H9 (cell line): ENCODE results near the gene CERS6. TPM values are rescaled to one million over a fixed set of nuclear protein-coding genes. Genes with fewer than 3 reads are reported as not detected.

Experiments used
- DNase-seq: peaks from one replicate; pipeline ENCODE4 v3.0.0-alpha.2; 2017
- H2AFZ ChIP-seq: one replicate; pipeline ENCODE4 v1.6.1; 2013; ENCODE audit warnings: mild to moderate bottlenecking, low read length, control low read depth, moderate library complexity
- H2AK5ac ChIP-seq: 2 replicates; pipeline ENCODE4 v1.6.1; 2013; ENCODE audit warnings: low read length, control low read depth, mixed read lengths; ENCODE audit not compliant: insufficient read length
- H2BK120ac ChIP-seq: one replicate; pipeline ENCODE4 v1.6.1; 2013; ENCODE audit warnings: low read depth, mild to moderate bottlenecking, low read length, control low read depth, inconsistent platforms; ENCODE audit not compliant: poor library complexity, severe bottlenecking
- H2BK12ac ChIP-seq: 2 replicates; pipeline ENCODE4 v1.6.1; 2013; ENCODE audit warnings: low read length, control low read depth, mixed read lengths, low read depth; ENCODE audit not compliant: insufficient read length
- H2BK15ac ChIP-seq: 2 replicates; pipeline ENCODE4 v1.6.1; 2013; ENCODE audit warnings: low read depth, low read length, control low read depth
- H2BK20ac ChIP-seq: one replicate; pipeline ENCODE4 v1.6.1; 2013; ENCODE audit warnings: low read depth, mild to moderate bottlenecking, low read length, control low read depth, inconsistent platforms; ENCODE audit not compliant: poor library complexity, severe bottlenecking
- H2BK5ac ChIP-seq: 2 replicates; pipeline ENCODE4 v1.6.1; 2013; ENCODE audit warnings: low read length, control low read depth, mixed read lengths; ENCODE audit not compliant: insufficient read length
- H3K14ac ChIP-seq: 2 replicates; pipeline ENCODE4 v1.6.1; 2013; ENCODE audit warnings: low read length, control low read depth; ENCODE audit not compliant: insufficient read depth
- H3K18ac ChIP-seq: 2 replicates; pipeline ENCODE4 v1.6.1; 2013; ENCODE audit warnings: low read depth, mild to moderate bottlenecking, mixed read lengths, low read length, control low read depth; ENCODE audit not compliant: insufficient read length
- H3K23ac ChIP-seq: 2 replicates; pipeline ENCODE4 v1.6.1; 2013; ENCODE audit warnings: low read length, control low read depth, mixed read lengths, low read depth; ENCODE audit not compliant: insufficient read length
- H3K23me2 ChIP-seq: 2 replicates; pipeline ENCODE4 v1.6.1; 2013; ENCODE audit warnings: low read depth, mild to moderate bottlenecking, mixed read lengths, low read length, control low read depth; ENCODE audit not compliant: insufficient read length, poor library complexity, severe bottlenecking
- H3K27ac ChIP-seq: 2 replicates; pipeline ENCODE4 v1.5.1; 2013; ENCODE audit warnings: low read length, control low read depth, mixed read lengths, low read depth; ENCODE audit not compliant: insufficient read length
- H3K27me3 ChIP-seq: 2 replicates; pipeline ENCODE4 v1.6.1; 2013; ENCODE audit warnings: low read length, control low read depth, inconsistent platforms; ENCODE audit not compliant: insufficient read depth
- H3K4ac ChIP-seq: 2 replicates; pipeline ENCODE4 v1.6.1; 2013; ENCODE audit warnings: low read depth, mild to moderate bottlenecking, control low read depth, inconsistent platforms, low read length, moderate library complexity
- H3K4me1 ChIP-seq: 2 replicates; pipeline ENCODE4 v1.6.1; 2013; ENCODE audit warnings: low read length, control low read depth, inconsistent platforms; ENCODE audit not compliant: insufficient read depth
- H3K4me2 ChIP-seq: 2 replicates; pipeline ENCODE4 v1.6.1; 2013; ENCODE audit warnings: low read length, control low read depth, mixed read lengths; ENCODE audit not compliant: insufficient read length, insufficient read depth
- H3K56ac ChIP-seq: 2 replicates; pipeline ENCODE4 v1.6.1; 2013; ENCODE audit warnings: low read depth, mild to moderate bottlenecking, mixed read lengths, low read length, control low read depth; ENCODE audit not compliant: insufficient read length
- H3K79me1 ChIP-seq: 2 replicates; pipeline ENCODE4 v1.6.1; 2013; ENCODE audit warnings: low read depth, mild to moderate bottlenecking, moderate library complexity, low read length, control low read depth, inconsistent platforms; ENCODE audit not compliant: insufficient read depth, poor library complexity, severe bottlenecking
- H3K79me2 ChIP-seq: 2 replicates; pipeline ENCODE4 v1.6.1; 2013; ENCODE audit warnings: low read length, control low read depth, inconsistent platforms; ENCODE audit not compliant: insufficient read depth
- H3K9ac ChIP-seq: 2 replicates; pipeline ENCODE4 v1.6.1; 2013; ENCODE audit warnings: low read length, control low read depth, mixed read lengths; ENCODE audit not compliant: insufficient read length; ENCODE audit errors: extremely low read depth
- H3K9me3 ChIP-seq: one replicate; pipeline ENCODE4 v1.6.1; 2013; ENCODE audit warnings: low read depth, low read length, inconsistent platforms; ENCODE audit not compliant: control insufficient read depth
- H3T11ph ChIP-seq: one replicate; pipeline ENCODE4 v1.6.1; 2013; ENCODE audit warnings: mild to moderate bottlenecking, low read length, control low read depth, inconsistent platforms
- H4K20me1 ChIP-seq: one replicate; pipeline ENCODE4 v1.6.1; 2013; ENCODE audit not compliant: control insufficient read depth, insufficient read length, insufficient read depth
- H4K5ac ChIP-seq: 2 replicates; pipeline ENCODE4 v1.6.1; 2013; ENCODE audit warnings: low read depth, mild to moderate bottlenecking, mixed read lengths, low read length, control low read depth; ENCODE audit not compliant: insufficient read length
- H4K8ac ChIP-seq: replicated peaks from 2 replicates; pipeline ENCODE4 v1.6.1; 2013; ENCODE audit warnings: low read length, control low read depth, mixed read lengths, low read depth; ENCODE audit not compliant: insufficient read length
- H4K91ac ChIP-seq: 2 replicates; pipeline ENCODE4 v1.6.1; 2013; ENCODE audit warnings: low read depth, mild to moderate bottlenecking, moderate library complexity, mixed read lengths, low read length, control low read depth; ENCODE audit not compliant: insufficient read length
- H3K27ac Mint-ChIP-seq, 3 experiments: 2 replicates in 2 of 3; 3 replicates in 1 of 3; pipeline ENCODE4 v1.8.0; 2020 to 2021; ENCODE audit warnings: mixed read lengths in 3 of 3, mild to moderate bottlenecking in 1 of 3, moderate library complexity in 1 of 3
- H3K27me3 Mint-ChIP-seq: 2 replicates; pipeline ENCODE4 v1.8.0; 2021; ENCODE audit warnings: low read depth, mild to moderate bottlenecking, moderate library complexity, mixed read lengths
- H3K36me3 Mint-ChIP-seq, 3 experiments: 2 replicates in 2 of 3; 3 replicates in 1 of 3; pipeline ENCODE4 v1.8.0; 2020 to 2021; ENCODE audit warnings: low read depth in 3 of 3, mixed read lengths in 3 of 3; ENCODE audit not compliant: insufficient read depth in 1 of 3
- H3K4me1 Mint-ChIP-seq, 2 experiments: 2 replicates each; pipeline ENCODE4 v1.8.0; 2020; ENCODE audit warnings: mixed read lengths in 2 of 2
- H3K4me3 Mint-ChIP-seq, 2 experiments: 2 replicates in 1 of 2; 3 replicates in 1 of 2; pipeline ENCODE4 v1.8.0; 2020 to 2021; ENCODE audit warnings: mild to moderate bottlenecking in 2 of 2, mixed read lengths in 2 of 2, moderate library complexity in 1 of 2
- H3K9me3 Mint-ChIP-seq, 2 experiments: 2 replicates in 1 of 2; 3 replicates in 1 of 2; pipeline ENCODE4 v1.8.0; 2020; ENCODE audit warnings: mild to moderate bottlenecking in 2 of 2, mixed read lengths in 2 of 2, moderate library complexity in 1 of 2
- WGBS: extraction: QIAGEN DNeasy Blood & Tissue Kit; methylation state at CpG from one replicate; pipeline ENCODE4 v1.1.7; 2013; ENCODE audit warnings: missing lambda C conversion rate, low lambda C conversion rate, mixed read lengths; ENCODE audit not compliant: insufficient read length; ENCODE audit errors: extremely low coverage; 5-methylcytosine and 5-hydroxymethylcytosine counted together
- total RNA-seq: library from RNA; stranded (reverse); gene quantifications from 2 replicates; pipeline ENCODE4 v1.2.1, GENCODE V29; 2021
- TF ChIP-seq, protein P1 (sequence below): fragments of 200-600 bp; sonication (generic); conservative IDR thresholded peaks from 3 replicates; pipeline ENCODE4 v1.8.0; 2021; ENCODE audit warnings: antibody characterized with exemption, mild to moderate bottlenecking

CERS6 gene
- total RNA-seq, 1 experiment from 2014 or later: 17.7 TPM

DNA sequence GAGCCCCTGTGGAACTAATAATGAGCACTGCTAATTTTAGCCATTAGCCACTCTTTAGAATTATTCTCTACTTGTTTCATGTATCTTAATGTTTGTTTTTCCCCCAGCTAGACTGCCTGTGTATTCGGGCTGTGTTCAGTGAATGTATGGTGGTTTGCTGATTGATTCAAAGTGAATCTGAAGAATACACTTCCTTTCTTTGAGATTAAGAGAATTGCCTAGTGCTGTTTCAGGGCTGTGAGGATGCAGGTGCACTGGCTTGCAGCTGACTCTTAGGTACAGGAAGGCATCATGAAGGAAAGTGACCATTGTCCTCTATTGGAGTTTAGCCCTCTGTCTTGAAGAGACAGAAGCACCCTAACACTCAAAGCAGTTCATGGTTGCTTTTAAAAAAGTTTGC is 138.7 kb downstream of the CERS6 start:
- no peak overlapping the region for H2AFZ ChIP-seq
- Mint-ChIP-seq H3K4me1 (peaks cover 32 to 33% of the 10 kb centered on the region in 2 experiments), H3K27me3 (no peaks in the 10 kb centered on the region), H3K27ac (peak overlapping the region in 1 of 3 experiments; percentile 9; a peak in 2 of 7 replicates), H3K4me3 (no peak overlapping the region), H3K9me3 (no peaks in the 10 kb centered on the region), H3K36me3 (peaks cover 0 to 3% (median 2%) of the 10 kb centered on the region in 3 experiments; a peak in 1 of 7 replicates)
- TF ChIP-seq, protein P1, sequence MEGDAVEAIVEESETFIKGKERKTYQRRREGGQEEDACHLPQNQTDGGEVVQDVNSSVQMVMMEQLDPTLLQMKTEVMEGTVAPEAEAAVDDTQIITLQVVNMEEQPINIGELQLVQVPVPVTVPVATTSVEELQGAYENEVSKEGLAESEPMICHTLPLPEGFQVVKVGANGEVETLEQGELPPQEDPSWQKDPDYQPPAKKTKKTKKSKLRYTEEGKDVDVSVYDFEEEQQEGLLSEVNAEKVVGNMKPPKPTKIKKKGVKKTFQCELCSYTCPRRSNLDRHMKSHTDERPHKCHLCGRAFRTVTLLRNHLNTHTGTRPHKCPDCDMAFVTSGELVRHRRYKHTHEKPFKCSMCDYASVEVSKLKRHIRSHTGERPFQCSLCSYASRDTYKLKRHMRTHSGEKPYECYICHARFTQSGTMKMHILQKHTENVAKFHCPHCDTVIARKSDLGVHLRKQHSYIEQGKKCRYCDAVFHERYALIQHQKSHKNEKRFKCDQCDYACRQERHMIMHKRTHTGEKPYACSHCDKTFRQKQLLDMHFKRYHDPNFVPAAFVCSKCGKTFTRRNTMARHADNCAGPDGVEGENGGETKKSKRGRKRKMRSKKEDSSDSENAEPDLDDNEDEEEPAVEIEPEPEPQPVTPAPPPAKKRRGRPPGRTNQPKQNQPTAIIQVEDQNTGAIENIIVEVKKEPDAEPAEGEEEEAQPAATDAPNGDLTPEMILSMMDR: no peak
- no peaks in the 10 kb centered on the region for H4K20me1 ChIP-seq
- H3K18ac ChIP-seq: no peak overlapping the region
- H3K23ac ChIP-seq: no peak overlapping the region
- peaks cover 2% of the 10 kb centered on the region for H3K79me1 ChIP-seq
- no peak overlapping the region for H2BK12ac ChIP-seq
- H3K27me3 ChIP-seq: no peaks in the 10 kb centered on the region
- peaks cover 3% of the 10 kb centered on the region for H3K4me1 ChIP-seq
- H3K4me2 ChIP-seq: no peak overlapping the region
- H3K27ac ChIP-seq: no peak overlapping the region
- H2AK5ac ChIP-seq: no peak overlapping the region
- H3K56ac ChIP-seq: no peak overlapping the region
- H2BK15ac ChIP-seq: no peak overlapping the region
- no peak overlapping the region for H2BK5ac ChIP-seq
- H3K4ac ChIP-seq: no peak overlapping the region
- H2BK120ac ChIP-seq: no peak overlapping the region
- H4K5ac ChIP-seq: no peak overlapping the region
- H2BK20ac ChIP-seq: no peak overlapping the region
- no peaks in the 10 kb centered on the region for H3K9me3 ChIP-seq
- no peaks in the 10 kb centered on the region for H3K23me2 ChIP-seq
- no peak for DNase-seq
- no peak overlapping the region for H3T11ph ChIP-seq
- no peak overlapping the region for H4K8ac ChIP-seq
- H3K9ac ChIP-seq: no peak overlapping the region
- H3K79me2 ChIP-seq: 0 out of 2 replicates have a peak, but pooled peaks cover 3% of the 10 kb centered on the region
- WGBS: no CpG with 5 or more reads among the region's 1 CpG
- no peak overlapping the region for H3K14ac ChIP-seq
- no peak overlapping the region for H4K91ac ChIP-seq
